KMS-11 (cell line): ENCODE results near the gene RIMS1.

ENCODE experiments used
- H2AFZ ChIP-seq: fragments of 200-600 bp; sonication (generic); 2 replicates; pipeline ENCODE4 v1.6.1; 2016; ENCODE audit warnings: antibody characterized with exemption, mixed run types, low read depth
- H3K27ac ChIP-seq: fragments of 200-600 bp; sonication (generic); 2 replicates; pipeline ENCODE4 v1.6.1; 2016; ENCODE audit warnings: mild to moderate bottlenecking, mixed run types
- H3K27me3 ChIP-seq: fragments of 200-600 bp; sonication (generic); 2 replicates; pipeline ENCODE4 v1.6.1; 2017; ENCODE audit warnings: mild to moderate bottlenecking, low read depth, mixed run types, moderate library complexity; ENCODE audit not compliant: insufficient read depth
- H3K36me3 ChIP-seq: fragments of 200-600 bp; sonication (generic); 2 replicates; pipeline ENCODE4 v1.6.1; 2017; ENCODE audit warnings: mild to moderate bottlenecking, mixed run types; ENCODE audit not compliant: insufficient read depth
- H3K4me1 ChIP-seq: fragments of 200-600 bp; sonication (generic); 2 replicates; pipeline ENCODE4 v1.6.1; 2016; ENCODE audit warnings: mild to moderate bottlenecking, low read depth, mixed run types; ENCODE audit not compliant: poor library complexity, severe bottlenecking
- H3K4me2 ChIP-seq: fragments of 200-600 bp; sonication (generic); 2 replicates; pipeline ENCODE4 v1.7.0; 2016; ENCODE audit warnings: mild to moderate bottlenecking, mixed run types
- H3K4me3 ChIP-seq: fragments of 200-600 bp; sonication (generic); IDR thresholded peaks from 2 replicates; pipeline ENCODE4 v1.6.1; 2017; ENCODE audit warnings: low read depth, low read length, mixed read lengths; ENCODE audit not compliant: insufficient read depth
- H3K79me2 ChIP-seq: fragments of 200-600 bp; sonication (generic); 2 replicates; pipeline ENCODE4 v1.6.1; 2016; ENCODE audit warnings: low read depth, mixed run types; ENCODE audit not compliant: insufficient read depth
- H3K9ac ChIP-seq: fragments of 200-600 bp; sonication (generic); 2 replicates; pipeline ENCODE4 v1.6.1; 2016; ENCODE audit warnings: mild to moderate bottlenecking, mixed run types
- H4K20me1 ChIP-seq: fragments of 200-600 bp; sonication (generic); 2 replicates; pipeline ENCODE4 v1.6.1; 2016; ENCODE audit warnings: mild to moderate bottlenecking, mixed run types; ENCODE audit not compliant: insufficient read depth
- TF ChIP-seq, protein P1 (sequence below): fragments of 200-600 bp; sonication (generic); conservative IDR thresholded peaks from 2 replicates; pipeline ENCODE4 v1.6.1; 2017; ENCODE audit warnings: low read depth, mild to moderate bottlenecking, antibody characterized with exemption, low read length, moderate library complexity, mixed read lengths

Gene RIMS1

DNA sequence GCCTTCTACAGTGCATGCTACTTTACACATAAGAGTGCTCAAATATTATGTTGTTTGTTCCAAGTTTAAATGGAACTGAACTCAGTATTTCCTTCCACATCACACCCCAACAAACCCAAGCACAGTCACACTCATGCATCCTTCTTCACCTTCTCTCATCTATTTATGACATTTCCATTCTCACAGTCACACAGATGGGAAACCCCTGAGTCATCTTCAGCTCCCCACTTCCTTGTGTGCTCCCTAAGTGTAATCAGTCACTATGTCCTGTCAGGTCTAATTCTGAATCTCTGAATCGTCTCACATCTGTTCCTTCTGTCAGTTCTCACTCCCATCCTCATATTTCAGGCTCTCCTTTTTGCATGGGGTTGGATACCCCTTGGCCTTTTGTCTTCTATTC is 96.0 kb downstream of the RIMS1 start:
- Histone ChIP-seq H2AFZ (no peak overlapping the region), H3K27ac (no peak overlapping the region), H3K4me1 (no peaks in the 10 kb centered on the region), H3K4me2 (no peak overlapping the region), H3K36me3 (no peaks in the 10 kb centered on the region), H3K4me3 (no peak overlapping the region), H4K20me1 (no peaks in the 10 kb centered on the region), H3K79me2 (no peaks in the 10 kb centered on the region), H3K9ac (no peak overlapping the region), H3K27me3 (no peaks in the 10 kb centered on the region)
- TF ChIP-seq, protein P1, sequence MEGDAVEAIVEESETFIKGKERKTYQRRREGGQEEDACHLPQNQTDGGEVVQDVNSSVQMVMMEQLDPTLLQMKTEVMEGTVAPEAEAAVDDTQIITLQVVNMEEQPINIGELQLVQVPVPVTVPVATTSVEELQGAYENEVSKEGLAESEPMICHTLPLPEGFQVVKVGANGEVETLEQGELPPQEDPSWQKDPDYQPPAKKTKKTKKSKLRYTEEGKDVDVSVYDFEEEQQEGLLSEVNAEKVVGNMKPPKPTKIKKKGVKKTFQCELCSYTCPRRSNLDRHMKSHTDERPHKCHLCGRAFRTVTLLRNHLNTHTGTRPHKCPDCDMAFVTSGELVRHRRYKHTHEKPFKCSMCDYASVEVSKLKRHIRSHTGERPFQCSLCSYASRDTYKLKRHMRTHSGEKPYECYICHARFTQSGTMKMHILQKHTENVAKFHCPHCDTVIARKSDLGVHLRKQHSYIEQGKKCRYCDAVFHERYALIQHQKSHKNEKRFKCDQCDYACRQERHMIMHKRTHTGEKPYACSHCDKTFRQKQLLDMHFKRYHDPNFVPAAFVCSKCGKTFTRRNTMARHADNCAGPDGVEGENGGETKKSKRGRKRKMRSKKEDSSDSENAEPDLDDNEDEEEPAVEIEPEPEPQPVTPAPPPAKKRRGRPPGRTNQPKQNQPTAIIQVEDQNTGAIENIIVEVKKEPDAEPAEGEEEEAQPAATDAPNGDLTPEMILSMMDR = no peak

DNA sequence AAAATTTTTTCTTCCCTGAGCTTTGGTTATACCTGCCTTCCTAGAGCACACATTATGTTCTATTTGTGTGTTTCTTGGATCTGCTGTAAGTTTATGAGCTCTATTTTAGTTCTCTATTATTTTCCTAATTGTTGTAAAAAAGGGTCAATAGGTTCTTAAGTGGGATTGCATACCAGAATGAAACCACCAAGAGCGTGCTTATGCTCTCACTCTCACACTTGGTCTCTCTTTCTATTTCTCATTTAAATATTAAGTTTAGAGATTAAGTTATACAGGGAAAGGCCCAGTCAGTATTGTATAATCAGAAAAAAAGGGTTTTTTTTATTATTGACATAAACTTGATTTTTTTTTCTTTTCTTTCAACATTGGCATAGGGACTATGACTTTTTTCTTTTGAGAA is 96.8 kb downstream of the RIMS1 start:
- H3K27ac ChIP-seq = no peak overlapping the region
- TF ChIP-seq, protein P1 = no peak

DNA sequence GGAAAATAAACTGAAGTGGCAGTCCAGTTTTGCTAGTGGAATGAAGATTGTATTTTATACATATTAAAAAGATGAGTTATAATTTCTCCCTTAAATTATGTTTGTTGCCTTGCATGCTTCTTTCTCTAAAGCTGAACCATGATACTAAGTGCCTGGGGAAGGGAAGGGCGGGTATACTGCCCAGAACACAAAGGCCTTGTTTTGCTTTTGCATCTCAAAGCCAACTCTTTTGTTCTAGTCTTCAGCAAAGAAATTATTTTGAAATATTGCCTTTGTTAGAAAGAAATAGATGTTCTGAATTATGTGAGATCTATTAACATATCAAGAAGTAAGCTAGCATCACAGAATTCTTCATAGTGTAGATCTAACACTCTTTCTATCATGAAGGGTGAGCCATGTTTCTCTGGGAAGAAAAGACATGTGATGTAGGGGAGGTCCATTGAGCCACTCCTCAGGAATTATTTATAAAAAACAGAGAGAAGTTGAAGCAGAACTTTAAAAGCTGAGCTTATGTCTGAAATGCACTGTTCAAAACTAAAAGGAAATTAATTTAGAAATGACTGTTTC is 108.4 kb downstream of the RIMS1 start:
- H4K20me1 ChIP-seq = no peaks in the 10 kb centered on the region
- no peak overlapping the region for H3K27ac ChIP-seq
- H3K36me3 ChIP-seq = no peaks in the 10 kb centered on the region
- no peak overlapping the region for H3K4me3 ChIP-seq
- H3K27me3 ChIP-seq = no peaks in the 10 kb centered on the region
- H2AFZ ChIP-seq = no peak overlapping the region
- H3K4me1 ChIP-seq = no peaks in the 10 kb centered on the region
- no peak overlapping the region for H3K9ac ChIP-seq
- no peaks in the 10 kb centered on the region for H3K79me2 ChIP-seq
- TF ChIP-seq, protein P1 = no peak
- H3K4me2 ChIP-seq = no peak overlapping the region

More for the DNA sequence above, 96.8 kb downstream of the RIMS1 start:
- no peaks in the 10 kb centered on the region for H3K4me1 ChIP-seq
- H3K4me2 ChIP-seq = no peak overlapping the region
- no peaks in the 10 kb centered on the region for H3K27me3 ChIP-seq
- no peaks in the 10 kb centered on the region for H3K79me2 ChIP-seq
- no peaks in the 10 kb centered on the region for H3K36me3 ChIP-seq
- no peak overlapping the region for H2AFZ ChIP-seq
- no peak overlapping the region for H3K9ac ChIP-seq
- H3K4me3 ChIP-seq = no peak overlapping the region
- H4K20me1 ChIP-seq = no peaks in the 10 kb centered on the region

DNA sequence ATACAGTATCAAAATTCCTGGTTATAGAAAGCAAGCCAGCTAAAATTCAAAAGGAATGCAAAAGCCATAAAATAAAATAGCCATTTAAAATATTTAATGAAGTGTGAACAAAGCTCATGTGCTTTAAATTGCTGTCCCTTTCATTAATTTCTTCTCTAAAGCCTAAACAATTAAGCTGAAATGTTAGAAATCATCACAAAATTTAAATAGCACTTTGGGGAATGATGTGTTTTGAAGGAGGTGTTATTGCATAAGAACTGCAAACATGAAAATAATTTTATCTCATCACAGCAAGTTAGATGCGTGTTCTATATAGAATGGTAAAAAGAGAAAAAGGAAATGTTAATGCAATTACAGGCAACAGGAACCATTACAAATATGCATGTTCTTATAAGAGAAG is 111.0 kb downstream of the RIMS1 start:
- Histone ChIP-seq H3K4me3 (no peak overlapping the region), H3K9ac (no peak overlapping the region)

More for the DNA sequence above, 111.0 kb downstream of the RIMS1 start:
- Histone ChIP-seq H4K20me1 (no peaks in the 10 kb centered on the region), H3K4me2 (no peak overlapping the region), H3K4me1 (no peaks in the 10 kb centered on the region), H3K79me2 (no peaks in the 10 kb centered on the region), H3K36me3 (no peaks in the 10 kb centered on the region), H2AFZ (no peak overlapping the region), H3K27ac (no peak overlapping the region), H3K27me3 (no peaks in the 10 kb centered on the region)
- TF ChIP-seq, protein P1 = no peak
